ENCODE data around the gene PLXNA4. TPM values are rescaled to one million over a fixed set of nuclear protein-coding genes. Genes with fewer than 3 reads are reported as not detected.
A peak's percentile ranks its signal among the peaks of the same experiment; 100 is the strongest.

Gene PLXNA4
- total and polyA plus RNA-seq, 12 donors, result 0.83 to 17.0 (median 11.5) TPM

GRCh38 chr7:132418840-132419239 is 157.4 kb downstream of the PLXNA4 start:
- WGBS, 2 donors, result 61 to 62% methylated on average over 6 of the region's 6 CpGs
- ATAC-seq (no peak), DNase-seq (no peak)
- intact Hi-C loops (cut with DNase I), result no loop called here
- no peaks in the 10 kb centered on the region for H3K36me3 ChIP-seq
- H3K9me3 ChIP-seq, result peaks cover 0 to 4% (median 0%) of the 10 kb centered on the region in 11 donors
- no peak overlapping the region for H3K4me3 ChIP-seq
- H3K27ac ChIP-seq, result peak overlapping the region in 1 of 10 donors; percentile 20
- no peak for TF ChIP-seq CTCF (IDR thresholded peaks at IDR 0.05)
- no peaks in the 10 kb centered on the region for H3K27me3 ChIP-seq
- H3K4me1 ChIP-seq, result peaks cover 5 to 61% (median 34%) of the 10 kb centered on the region in 9 donors

GRCh38 chr7:132417103-132417906 is 159.0 kb downstream of the PLXNA4 start:
- intact Hi-C loops (cut with DNase I), result no loop called here
- TF ChIP-seq CTCF (IDR thresholded peaks at IDR 0.05), result no peak
- 68 to 72% methylated on average over 9 of the region's 9 CpGs for WGBS, 2 donors
- ATAC-seq, result no peak
- peaks cover 0 to 4% (median 0%) of the 10 kb centered on the region in 11 donors for H3K9me3 ChIP-seq
- no peak for DNase-seq
- no peak overlapping the region for H3K27ac ChIP-seq
- no peaks in the 10 kb centered on the region for H3K27me3 ChIP-seq
- no peak overlapping the region for H3K4me3 ChIP-seq
- peaks cover 3 to 46% (median 21%) of the 10 kb centered on the region in 9 donors for H3K4me1 ChIP-seq
- no peaks in the 10 kb centered on the region for H3K36me3 ChIP-seq

- no peak for DNase-seq
- ATAC-seq, result no peak
- H3K4me1 ChIP-seq, result peaks cover 3 to 45% (median 25%) of the 10 kb centered on the region in 9 donors
- TF ChIP-seq CTCF (IDR thresholded peaks at IDR 0.05), result no peak
- no peaks in the 10 kb centered on the region for H3K27me3 ChIP-seq
- H3K36me3 ChIP-seq, result no peaks in the 10 kb centered on the region
- H3K27ac ChIP-seq, result no peak overlapping the region
- no peak overlapping the region for H3K4me3 ChIP-seq
- intact Hi-C loops (cut with DNase I), result no loop called here
- 89 to 92% methylated on average over 2 of the region's 2 CpGs for WGBS, 2 donors
- peaks cover 0 to 4% (median 0%) of the 10 kb centered on the region in 11 donors for H3K9me3 ChIP-seq
These were observed 159.9 kb downstream of the PLXNA4 start for GRCh38 chr7:132416395-132416794.

- Histone ChIP-seq H3K4me3 (no peak overlapping the region), H3K27me3 (no peaks in the 10 kb centered on the region), H3K4me1 (peaks cover 3 to 54% (median 30%) of the 10 kb centered on the region in 9 donors), H3K36me3 (no peaks in the 10 kb centered on the region), H3K27ac (no peak overlapping the region), H3K9me3 (no peaks in the 10 kb centered on the region)
- no peak for ATAC-seq
- no peak for TF ChIP-seq CTCF (IDR thresholded peaks at IDR 0.05)
- intact Hi-C loops (cut with DNase I), result no loop called here
- 85% methylated on average over 4 of the region's 4 CpGs for WGBS, 2 donors
- DNase-seq, result no peak
These were observed 161.0 kb downstream of the PLXNA4 start for GRCh38 chr7:132415259-132415658.

Data from heart right ventricle (tissue), 16 donors.